ENCODE measurements around the gene SLC2A11.

SLC2A11 gene

GRCh38 chr22:23857606-23858483 is at the start of gene SLC2A11:
Gene SLC2A11, plus strand, starts transcription at chr22:23857875. Its CDS starts 125 bp downstream, at chr22:23858000.
- Histone ChIP-seq H3K9me2 (replicated peaks; ENCODE audit: insufficient read depth, low read length) (no peaks in the 10 kb centered on the region), H3K9me3 (ENCODE audit: insufficient read depth, low read length) (no peaks in the 10 kb centered on the region), H3F3A (ENCODE audit: insufficient read depth) (peaks cover 12% of the 10 kb centered on the region), H3K27me3 (ENCODE audit: low read length) (no peaks in the 10 kb centered on the region), H3K4me2 (ENCODE audit: low read depth, low read length, poor library complexity, severe bottlenecking) (peak within 1 kb of the TSS; percentile 94), H3K79me2 (ENCODE audit: insufficient read depth, low read length) (no peaks in the 10 kb centered on the region), H3K27ac (ENCODE audit: low read depth, low read length) (peak within 1 kb of the TSS; percentile 89), H2AFZ (ENCODE audit: low read depth, low read length, severe bottlenecking) (peak within 1 kb of the TSS; percentile 92), H4K20me1 (ENCODE audit: low read depth, low read length) (no peaks in the 10 kb centered on the region), H3K36me3 (ENCODE audit: low read length) (no peaks in the 10 kb centered on the region), H3K4me3 (ENCODE audit: insufficient read depth, low read length, poor library complexity, severe bottlenecking) (peak within 1 kb of the TSS; percentile 93), H3K9ac (ENCODE audit: low read length) (peak within 1 kb of the TSS; percentile 89)
- TF ChIP-seq CTCF (IDR thresholded peaks at IDR 0.05; ENCODE audit: insufficient read depth, low read length, poor library complexity, severe bottlenecking) (no peak), EZH2phosphoT487 (conservative IDR thresholded peaks at IDR 0.05; ENCODE audit: low read length) (no peak)

- Histone ChIP-seq H3K79me2 (ENCODE audit: insufficient read depth, low read length) (peaks cover 56% of the 10 kb centered on the region), H3K9me2 (replicated peaks; ENCODE audit: insufficient read depth, low read length) (no peaks in the 10 kb centered on the region), H2AFZ (ENCODE audit: low read depth, low read length, severe bottlenecking) (no peak overlapping the region), H3K27ac (ENCODE audit: low read depth, low read length) (no peak overlapping the region), H3F3A (ENCODE audit: insufficient read depth) (peaks cover 15% of the 10 kb centered on the region; the same call in 1 of the 2 replicates), H3K36me3 (ENCODE audit: low read length) (peaks cover 22% of the 10 kb centered on the region; the same call in 1 of the 2 replicates), H3K9me3 (ENCODE audit: insufficient read depth, low read length) (no peaks in the 10 kb centered on the region), H3K4me3 (ENCODE audit: insufficient read depth, low read length, poor library complexity, severe bottlenecking) (no peak overlapping the region), H3K27me3 (ENCODE audit: low read length) (no peaks in the 10 kb centered on the region), H4K20me1 (ENCODE audit: low read depth, low read length) (peaks cover 2% of the 10 kb centered on the region; the same call in 1 of the 2 replicates), H3K9ac (ENCODE audit: low read length) (no peak overlapping the region), H3K4me2 (ENCODE audit: low read depth, low read length, poor library complexity, severe bottlenecking) (no peak overlapping the region)
- TF ChIP-seq EZH2phosphoT487 (conservative IDR thresholded peaks at IDR 0.05; ENCODE audit: low read length) (no peak), CTCF (IDR thresholded peaks at IDR 0.05; ENCODE audit: insufficient read depth, low read length, poor library complexity, severe bottlenecking) (no peak)
Observed at GRCh38 chr22:23812378-23812777, 45.3 kb upstream of the SLC2A11 start.

GRCh38 chr22:23815541-23816155 is 42.0 kb upstream of the SLC2A11 start:
- TF ChIP-seq EZH2phosphoT487 (conservative IDR thresholded peaks at IDR 0.05; ENCODE audit: low read length), result no peak
- TF ChIP-seq CTCF (IDR thresholded peaks at IDR 0.05; ENCODE audit: insufficient read depth, low read length, poor library complexity, severe bottlenecking), result no peak
- H3K36me3 ChIP-seq (ENCODE audit: low read length), result peaks cover 25% of the 10 kb centered on the region
- H3K79me2 ChIP-seq (ENCODE audit: insufficient read depth, low read length), result peaks cover 57% of the 10 kb centered on the region
- H3K27me3 ChIP-seq (ENCODE audit: low read length), result no peaks in the 10 kb centered on the region
- H4K20me1 ChIP-seq (ENCODE audit: low read depth, low read length), result peaks cover 2% of the 10 kb centered on the region; the same call in 1 of the 2 replicates
- peaks cover 17% of the 10 kb centered on the region; the same call in 1 of the 2 replicates for H3F3A ChIP-seq (ENCODE audit: insufficient read depth)
- H3K4me3 ChIP-seq (ENCODE audit: insufficient read depth, low read length, poor library complexity, severe bottlenecking), result no peak overlapping the region
- no peak overlapping the region for H3K4me2 ChIP-seq (ENCODE audit: low read depth, low read length, poor library complexity, severe bottlenecking)
- H3K9me2 ChIP-seq (replicated peaks; ENCODE audit: insufficient read depth, low read length), result no peaks in the 10 kb centered on the region
- no peak overlapping the region for H3K27ac ChIP-seq (ENCODE audit: low read depth, low read length)
- H2AFZ ChIP-seq (ENCODE audit: low read depth, low read length, severe bottlenecking), result no peak overlapping the region
- H3K9me3 ChIP-seq (ENCODE audit: insufficient read depth, low read length), result no peaks in the 10 kb centered on the region
- H3K9ac ChIP-seq (ENCODE audit: low read length), result no peak overlapping the region

All from SU-DHL-6 (cell line).